T47D (cell line): Measurements from ENCODE around the gene CMKLR1.

Experiments used
- DNase-seq, 2 experiments: peaks; one replicate each; pipeline versions ENCODE4 v3.0.0 to v3.0.0-alpha.2; 2011 to 2012; ENCODE audit warnings: low read depth in 1 of 2, low spot score in 1 of 2
- JUND ChIP-seq: IDR thresholded peaks from 2 replicates; pipeline ENCODE4 v1.6.1; 2012; ENCODE audit warnings: low read depth
- in situ Hi-C: cut with HindIII; loops from 2 replicates; pipeline ENCODE4 v1.10.0; 2016; ENCODE audit warnings: low sequenced_read_pairs, low pct_unique_long_range_greater_than_20kb

Gene CMKLR1

DNA sequence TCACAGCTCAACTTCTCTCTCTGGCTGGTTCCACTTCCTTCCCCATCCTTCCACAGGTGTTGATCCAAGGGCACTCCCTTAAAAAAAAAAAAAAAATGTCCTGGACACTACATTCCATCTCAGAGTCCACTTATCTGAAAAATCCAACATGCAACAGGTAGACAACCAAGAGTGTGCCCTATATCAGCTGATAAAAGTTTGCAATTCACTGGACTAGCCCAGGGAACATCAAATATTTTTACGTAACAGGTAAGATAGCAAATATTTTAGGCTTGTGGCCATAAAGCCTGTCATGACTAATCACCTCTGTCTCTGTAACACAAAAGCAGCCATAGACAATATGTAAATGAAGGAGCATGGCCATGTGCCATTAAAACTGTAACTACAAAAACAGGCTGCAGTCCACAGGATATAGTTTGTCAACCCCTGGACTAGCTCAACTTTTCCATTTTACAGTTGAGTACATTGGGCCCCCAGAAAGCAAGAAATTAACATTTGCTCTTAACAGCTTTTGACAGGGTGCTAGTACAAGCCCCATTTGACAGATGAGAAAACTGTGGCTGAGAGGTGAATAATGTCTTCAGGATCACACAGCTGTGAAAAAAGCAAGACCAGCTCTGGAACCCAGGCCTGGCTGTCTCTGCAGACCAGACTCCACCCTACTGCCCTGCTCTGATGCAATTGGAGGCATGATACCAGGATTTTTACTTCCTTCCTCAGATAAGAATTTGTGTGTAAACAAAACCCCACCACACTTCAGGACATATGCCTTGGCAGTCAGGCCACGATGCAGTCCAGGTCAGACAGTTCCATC lies 68.9 kb downstream of the CMKLR1 start:
- no peak for DNase-seq
- in situ Hi-C loops: no loop called here
- TF ChIP-seq JUND: no peak

- DNase-seq: no peak
- in situ Hi-C loops: no loop called here
- no peak for TF ChIP-seq JUND
Observed at GRCh38 chr12:108269224-108269623, 69.9 kb downstream of the CMKLR1 start.

GRCh38 chr12:108268397-108268796 lies 70.7 kb downstream of the CMKLR1 start:
- DNase-seq: no peak
- TF ChIP-seq JUND: no peak
- in situ Hi-C loops: no loop called here

DNA sequence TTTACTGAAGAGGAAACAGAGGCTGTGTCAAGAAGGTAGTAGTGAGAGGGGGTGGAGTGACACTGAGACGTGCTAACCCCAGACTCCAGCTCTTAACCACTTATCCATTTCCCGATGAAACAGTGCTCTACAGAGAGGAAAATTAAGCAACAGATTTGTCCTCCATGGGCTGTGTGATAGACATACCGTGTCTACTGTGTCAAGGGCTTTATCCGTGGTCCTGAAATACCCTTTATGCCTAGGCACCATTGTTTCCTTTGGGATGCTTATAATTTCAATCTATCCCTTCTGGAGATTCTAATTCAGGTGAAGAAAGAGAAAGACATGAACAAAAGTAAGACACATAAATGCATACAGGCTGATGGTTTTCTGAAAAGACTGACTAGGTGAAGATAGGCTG lies 71.7 kb downstream of the CMKLR1 start:
- in situ Hi-C loops: no loop called here
- no peak for DNase-seq
- TF ChIP-seq JUND: no peak

DNA sequence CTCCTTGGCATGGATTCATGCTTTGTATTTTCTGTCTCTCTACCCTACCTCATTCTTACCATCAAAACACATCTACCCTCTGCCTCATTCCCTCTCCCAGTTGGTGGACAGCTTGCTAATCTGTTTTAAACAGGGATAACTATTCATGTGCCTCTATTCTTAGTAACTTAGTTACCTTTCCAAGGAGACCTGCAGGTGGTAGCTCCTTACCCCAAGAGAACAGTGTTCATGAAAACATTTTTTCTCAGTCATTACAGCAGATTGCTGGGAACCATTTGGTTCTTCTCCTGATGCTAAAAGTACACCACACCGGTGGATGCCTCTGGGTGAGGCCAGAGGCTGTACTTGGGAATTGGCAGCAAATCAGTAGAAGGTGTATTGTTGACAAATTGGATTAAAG lies 73.0 kb downstream of the CMKLR1 start:
- TF ChIP-seq JUND: no peak
- in situ Hi-C loops: no loop called here
- DNase-seq: no peak

DNA sequence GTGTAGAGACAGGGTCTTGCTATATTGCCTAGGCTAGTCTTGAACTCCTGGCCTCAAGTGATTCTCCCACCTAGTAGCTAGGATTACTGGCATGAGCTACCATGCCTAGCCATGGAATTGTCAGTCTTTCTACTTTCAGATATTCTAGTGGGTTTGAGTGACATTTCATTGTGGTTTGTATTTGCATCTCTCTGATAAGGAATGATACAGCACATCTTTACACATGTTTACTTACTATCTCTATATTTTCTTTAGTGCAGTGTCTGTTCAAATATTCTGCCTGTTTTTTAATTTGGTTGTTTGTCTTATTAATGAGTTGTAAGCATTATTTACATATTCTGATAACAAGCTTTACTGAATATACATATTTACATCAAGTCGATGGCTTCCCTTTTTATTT lies 73.6 kb downstream of the CMKLR1 start:
- in situ Hi-C loops: no loop called here
- no peak for TF ChIP-seq JUND
- DNase-seq: no peak

GRCh38 chr12:108260969-108261368 lies 78.1 kb downstream of the CMKLR1 start:
- in situ Hi-C loops: no loop called here
- TF ChIP-seq JUND: no peak
- DNase-seq: no peak

- no peak for DNase-seq
- no peak for TF ChIP-seq JUND
- in situ Hi-C loops: no loop called here
Observed at GRCh38 chr12:108260039-108260438, 79.1 kb downstream of the CMKLR1 start.

DNA sequence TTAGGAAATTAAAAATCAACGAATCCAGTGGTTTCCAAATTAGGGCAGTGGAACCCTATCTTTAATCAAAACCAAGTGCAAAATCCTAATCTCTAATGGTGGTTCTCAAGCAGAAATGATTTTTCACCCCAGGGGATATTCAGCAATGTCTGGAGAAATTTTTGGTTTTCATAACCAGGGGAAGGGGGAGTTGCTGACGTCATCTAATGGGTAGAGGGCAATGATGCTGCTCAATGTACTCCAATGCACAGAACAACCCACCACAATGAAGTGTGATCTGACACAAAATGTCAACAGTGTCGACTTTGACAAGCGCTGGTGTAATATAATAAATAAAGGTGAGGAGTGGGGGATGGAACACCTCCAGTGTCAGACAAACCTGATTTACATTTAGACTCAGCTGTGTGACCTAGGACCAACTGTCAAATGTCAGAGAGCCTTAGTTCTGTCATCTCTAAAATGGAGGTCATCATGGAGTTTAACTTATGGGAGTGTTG lies 81.5 kb downstream of the CMKLR1 start:
- in situ Hi-C loops: no loop called here
- no peak for DNase-seq
- no peak for TF ChIP-seq JUND

- no peak for TF ChIP-seq JUND
- DNase-seq: no peak
- in situ Hi-C loops: no loop called here
Observed at GRCh38 chr12:108257004-108257403, 82.1 kb downstream of the CMKLR1 start.

DNA sequence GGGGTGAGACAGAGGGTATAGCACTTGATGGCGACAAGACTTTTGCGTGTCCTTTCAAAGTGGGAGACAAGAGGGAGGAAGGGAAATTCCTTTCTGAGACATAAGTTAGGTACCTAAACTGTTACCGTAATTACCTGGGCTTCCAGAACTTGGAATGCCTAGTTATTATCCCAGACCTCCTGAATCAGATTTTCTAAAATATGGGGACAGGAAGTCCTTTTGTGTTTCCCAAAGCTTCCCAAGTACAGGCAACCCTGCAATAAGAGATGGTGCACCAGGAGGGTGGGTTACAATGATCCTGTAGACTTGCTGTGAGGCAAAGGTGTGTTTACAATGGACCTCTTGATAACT lies 83.9 kb downstream of the CMKLR1 start:
- no peak for DNase-seq
- in situ Hi-C loops: no loop called here
- TF ChIP-seq JUND: no peak

- DNase-seq: no peak
- TF ChIP-seq JUND: no peak
- in situ Hi-C loops: no loop called here
Observed at GRCh38 chr12:108254517-108255251, 84.4 kb downstream of the CMKLR1 start.

DNA sequence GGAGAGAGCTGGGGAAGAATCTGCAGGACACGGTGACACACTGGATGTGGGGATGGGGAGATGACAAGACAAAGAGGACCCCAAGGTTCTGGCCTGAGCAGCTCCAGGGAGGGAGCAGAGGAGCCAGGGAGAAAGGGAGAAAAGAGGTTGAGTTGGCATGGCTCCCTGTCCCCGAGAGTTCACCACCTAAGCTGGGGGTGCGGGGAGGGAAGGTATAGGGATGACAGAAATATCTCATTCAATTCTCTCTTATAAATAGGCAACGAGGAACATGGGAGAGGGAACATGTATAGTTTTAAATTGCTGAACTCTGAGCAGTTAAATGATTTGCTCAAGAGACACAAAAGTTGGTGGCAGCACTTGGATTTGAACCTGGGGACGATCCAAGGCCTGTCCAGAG lies 85.1 kb downstream of the CMKLR1 start:
- TF ChIP-seq JUND: no peak
- DNase-seq: no peak
- in situ Hi-C loops: no loop called here
